GM19328 (cell line): ENCODE measurements around the gene MSI2.

ENCODE experiments used
- ATAC-seq: cut with Tn5 transposase; IDR thresholded peaks from one replicate; pipeline ENCODE4 v1.9.1; 2021; ENCODE audit warnings: mild to moderate bottlenecking, moderate library complexity; ENCODE audit not compliant: unreplicated experiment

The MSI2 gene

DNA sequence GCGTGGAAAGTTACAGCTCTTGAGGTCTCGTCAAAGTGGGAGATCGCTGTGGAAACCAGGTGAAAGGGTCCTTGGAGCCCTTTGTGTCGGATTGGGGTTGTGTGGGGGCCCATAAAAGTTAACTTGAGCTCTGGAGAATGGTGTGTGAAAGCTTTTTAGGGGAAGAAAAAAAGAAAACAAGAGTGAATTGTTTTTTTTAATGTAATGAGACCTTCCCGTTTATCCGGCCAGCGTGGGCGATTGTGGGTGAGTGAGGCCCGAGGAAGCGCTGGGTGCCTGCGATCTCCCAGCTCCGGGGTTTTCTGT, 150.6 kb downstream of the MSI2 start:
- ATAC-seq = no peak

DNA sequence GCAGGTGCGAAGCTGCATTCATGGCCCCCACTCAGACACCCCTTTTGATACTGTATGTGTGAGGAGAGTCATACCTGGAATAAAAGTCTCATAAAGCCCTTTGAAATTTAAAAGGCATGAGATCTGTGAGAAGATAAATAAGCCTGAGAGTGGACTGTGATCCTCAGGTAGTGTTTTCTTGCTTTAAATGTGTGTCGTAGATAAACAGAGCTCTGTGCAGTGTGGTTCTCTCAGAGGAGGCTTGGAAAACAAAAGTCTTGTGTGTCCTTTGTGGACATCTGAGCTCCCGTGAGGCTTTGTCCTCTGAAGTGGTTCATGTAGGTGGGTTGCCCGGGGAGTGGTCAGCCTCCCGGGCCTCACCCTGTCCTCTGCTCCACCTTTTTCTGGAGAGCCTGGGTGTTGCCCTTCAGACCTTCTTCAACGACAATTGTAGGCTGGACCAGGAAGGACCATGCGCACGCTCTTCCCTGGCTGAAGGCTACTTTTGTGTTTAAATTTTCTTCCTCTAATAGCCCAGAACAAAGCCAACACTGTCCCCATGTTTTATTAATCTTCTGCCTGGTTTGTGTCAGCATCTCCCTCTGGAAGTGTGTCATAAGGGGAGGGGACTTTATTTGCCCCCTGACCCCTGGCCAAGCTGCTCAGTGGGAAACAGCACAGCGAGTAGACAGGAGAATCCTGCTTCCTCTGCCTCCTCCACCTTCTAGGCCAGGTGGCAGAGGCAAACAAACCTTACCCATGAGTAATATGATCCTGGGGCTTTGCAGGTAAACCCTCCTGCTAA, 151.2 kb downstream of the MSI2 start:
- ATAC-seq = no peak

DNA sequence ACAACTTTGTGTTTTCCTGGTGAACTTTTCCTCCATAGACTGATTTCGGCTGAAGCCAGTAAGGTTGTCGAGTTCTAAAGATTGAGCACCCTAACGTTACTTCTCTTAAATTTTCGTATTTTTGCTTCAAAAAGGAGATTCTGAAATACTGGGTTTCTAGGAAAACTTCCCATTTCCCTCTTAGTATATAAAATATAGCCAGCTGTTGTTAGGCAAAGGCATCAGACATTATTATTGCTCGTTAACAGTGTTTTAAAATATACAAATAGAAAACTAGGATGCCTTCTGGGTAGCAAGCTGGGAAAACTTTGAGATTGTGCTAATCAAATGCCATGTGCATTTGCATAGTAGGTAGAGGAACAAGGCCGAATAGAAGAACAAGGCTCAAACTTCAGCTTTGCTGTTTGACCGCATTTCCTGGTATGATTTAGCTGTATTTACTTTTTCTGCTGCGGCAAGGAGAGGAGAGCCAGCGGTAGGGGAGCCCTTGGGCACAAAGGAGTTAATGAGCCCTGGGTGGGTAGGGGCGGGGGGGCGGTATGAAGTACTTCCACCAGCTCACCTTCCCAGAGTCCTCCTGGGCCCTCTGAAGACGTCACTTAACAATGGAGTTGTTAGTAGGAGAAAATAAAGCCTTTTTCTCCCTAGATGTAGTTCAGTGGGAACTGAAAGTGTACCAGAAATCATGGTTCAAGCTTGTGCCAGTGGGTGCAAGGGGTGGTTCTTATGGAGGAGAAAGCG, 151.9 kb downstream of the MSI2 start:
- no peak for ATAC-seq

DNA sequence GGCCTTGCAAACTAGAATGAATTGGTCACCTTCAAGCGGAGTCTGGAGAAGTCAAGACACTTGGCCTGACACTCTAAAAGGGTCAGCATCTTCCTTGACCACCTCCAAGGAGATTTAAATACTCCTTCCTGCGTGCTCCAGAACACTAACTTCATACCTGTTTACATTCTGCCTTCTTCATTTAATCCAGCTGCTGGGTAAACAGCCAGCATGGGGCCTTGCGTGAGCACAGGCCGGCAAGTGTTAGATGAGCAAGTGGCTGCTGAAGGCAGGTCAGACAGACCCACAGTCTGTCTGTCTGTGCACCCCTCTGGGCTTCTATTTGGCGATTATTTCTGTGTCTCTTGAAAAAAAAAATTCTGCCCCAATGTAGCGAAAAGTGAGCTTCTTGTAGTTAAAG, 153.8 kb downstream of the MSI2 start:
- no peak for ATAC-seq

DNA sequence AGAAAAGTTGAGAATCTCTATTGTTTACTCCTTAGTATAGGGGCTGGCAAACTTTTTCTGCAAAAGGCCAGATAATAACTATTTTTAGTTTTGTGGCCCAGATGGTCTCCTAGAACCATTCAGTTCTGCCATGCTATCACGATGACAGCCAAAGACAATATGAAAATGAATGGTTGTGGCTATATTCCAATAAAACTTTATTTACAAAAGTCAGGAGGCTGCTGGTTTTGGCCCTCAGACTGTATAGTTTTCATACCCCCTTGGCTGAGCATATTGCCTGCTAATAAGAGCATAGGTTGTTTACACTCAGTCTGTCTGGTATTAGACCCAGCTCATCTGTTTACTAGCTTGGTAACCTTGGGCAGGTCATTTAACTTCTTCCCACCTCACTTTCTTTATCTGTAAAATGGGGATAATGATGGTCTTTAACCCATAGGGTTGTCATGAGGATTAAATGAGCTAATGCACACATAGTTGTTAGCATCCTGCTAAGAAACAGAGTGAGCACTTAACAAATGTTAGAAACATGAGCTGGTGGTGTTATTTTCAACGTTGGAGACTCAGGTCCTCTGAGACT, 156.3 kb downstream of the MSI2 start:
- ATAC-seq = no peak

DNA sequence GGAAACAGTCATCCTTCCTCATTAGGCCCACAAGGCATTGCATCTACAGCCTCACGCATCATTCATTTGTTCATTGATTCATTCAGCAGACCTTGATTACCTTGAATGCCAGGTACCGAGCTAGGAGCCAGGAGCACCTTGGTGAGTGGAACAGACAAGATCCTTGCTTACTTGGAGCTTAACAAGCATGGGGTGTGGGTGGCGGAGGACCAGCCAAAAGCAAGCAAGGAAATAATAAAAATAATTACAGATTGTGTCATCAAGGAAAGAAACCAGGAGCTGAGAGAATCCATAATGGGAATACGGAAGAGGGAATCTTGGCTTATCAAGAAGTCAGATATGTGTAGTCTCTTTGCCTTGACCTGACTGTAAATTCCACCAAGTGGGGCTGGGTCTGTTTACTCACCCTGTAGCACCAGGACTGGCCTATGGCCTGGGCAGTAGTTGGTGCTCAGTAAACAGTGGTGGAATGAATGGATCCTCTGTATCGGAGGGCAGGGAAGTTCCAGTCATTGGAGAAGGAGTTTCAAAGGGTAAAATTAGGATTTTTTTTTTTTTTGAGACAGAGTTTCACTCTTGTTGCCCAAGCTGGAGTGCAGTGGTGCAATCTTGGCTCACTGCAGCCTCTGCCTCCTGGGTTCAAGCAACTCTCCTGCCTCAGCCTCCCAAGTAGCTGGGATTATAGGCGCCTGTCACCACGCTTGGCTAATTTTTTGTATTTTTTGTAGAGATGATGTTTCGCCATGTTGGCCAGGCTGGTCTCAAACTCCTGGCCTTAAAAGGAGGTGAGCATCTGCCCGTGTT, 157.7 kb downstream of the MSI2 start:
- no peak for ATAC-seq

DNA sequence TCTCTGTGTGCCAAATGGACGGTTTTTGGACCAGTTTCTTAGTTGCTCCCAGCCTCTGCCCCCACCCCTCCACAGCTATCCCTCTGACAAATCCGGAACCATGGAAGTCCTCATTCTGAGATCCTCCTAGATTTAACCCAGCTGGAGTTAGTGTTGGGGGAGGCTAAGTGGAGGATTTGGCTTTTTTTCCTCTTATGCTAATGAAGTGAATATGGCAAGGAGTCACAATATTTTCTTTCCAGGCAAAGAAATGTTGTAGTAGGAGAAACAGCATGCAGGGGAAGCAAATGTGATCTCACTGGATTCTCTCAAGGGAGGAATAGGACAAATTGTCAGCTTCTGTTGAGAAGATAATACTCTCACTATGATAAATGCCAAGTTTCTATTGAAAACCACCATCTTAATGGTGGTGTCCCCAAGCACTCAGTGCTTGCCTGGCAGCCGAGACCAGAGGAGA, 159.5 kb downstream of the MSI2 start:
- no peak for ATAC-seq

DNA sequence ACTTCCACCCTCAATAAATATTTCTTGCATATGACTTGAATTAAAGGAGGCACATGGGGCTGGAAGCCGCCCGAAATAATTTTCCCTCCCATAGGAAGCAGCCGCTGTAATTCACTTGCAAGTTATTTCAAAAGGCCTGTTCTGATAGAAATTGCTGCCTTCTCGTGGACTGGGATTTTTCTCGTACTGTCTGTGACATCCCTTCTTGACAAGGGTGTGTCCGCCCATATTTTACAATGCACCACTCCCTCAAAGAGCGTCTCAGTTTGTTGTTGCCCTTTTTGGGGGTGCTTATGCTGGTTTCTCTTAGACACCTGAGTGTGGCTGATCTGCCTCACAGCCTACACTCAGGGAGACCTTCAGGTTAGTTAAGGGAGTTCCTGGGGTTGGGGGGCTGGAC, 160.0 kb downstream of the MSI2 start:
- ATAC-seq = no peak

DNA sequence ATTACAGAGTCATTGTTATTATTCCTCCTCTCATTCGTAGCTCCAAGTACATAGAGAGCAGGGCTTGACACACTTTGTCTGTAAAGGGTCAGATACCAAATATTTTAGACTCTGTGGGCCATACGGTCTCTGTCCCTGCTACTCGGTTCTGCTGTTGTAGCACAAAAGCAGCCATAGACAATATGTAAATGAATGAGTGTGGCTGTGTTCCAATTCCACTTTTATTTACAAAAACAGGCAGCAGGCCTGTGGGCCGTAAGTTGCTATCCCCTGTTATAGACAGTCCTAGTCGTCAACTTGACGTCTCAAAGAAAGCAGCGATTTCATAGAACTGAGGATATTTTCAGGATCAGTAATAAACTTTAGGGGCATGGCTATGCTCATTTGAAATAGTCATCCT, 161.6 kb downstream of the MSI2 start:
- no peak for ATAC-seq

DNA sequence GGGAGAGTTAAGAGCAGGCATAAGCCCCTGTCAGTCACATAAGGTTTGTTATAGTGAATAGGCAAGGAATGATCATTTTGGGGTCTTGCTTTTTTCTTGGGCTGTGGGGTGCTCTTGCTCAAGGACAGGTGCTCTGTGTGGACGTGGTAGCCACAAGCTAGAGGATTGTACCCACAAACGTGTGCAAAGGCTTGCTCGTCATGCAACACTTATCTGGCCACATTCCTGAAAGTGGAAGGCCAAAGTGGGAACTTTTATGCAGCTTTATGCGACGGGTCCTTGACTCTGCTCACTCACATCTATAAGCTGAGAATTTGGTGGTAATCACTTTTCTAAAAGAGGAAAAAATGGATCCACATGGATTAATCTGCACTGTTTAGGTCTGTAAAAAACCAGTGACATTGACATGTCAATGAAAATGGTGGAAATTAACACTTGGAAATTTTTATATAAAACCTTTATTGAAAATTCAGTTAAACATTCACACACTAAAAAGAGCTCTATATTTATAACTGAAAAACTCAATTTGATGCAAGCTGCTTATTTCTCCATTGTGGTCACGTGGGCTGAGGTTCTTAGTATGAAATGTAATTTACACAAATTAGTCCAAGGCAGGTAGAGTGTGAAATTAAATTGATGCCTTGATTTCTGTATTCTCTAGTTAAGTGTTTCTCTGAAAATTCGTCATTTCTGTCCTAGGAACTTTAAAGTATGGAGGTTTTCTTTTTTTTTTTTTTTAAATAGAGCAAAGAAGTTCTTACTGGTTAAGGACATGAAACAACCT, 162.3 kb downstream of the MSI2 start:
- ATAC-seq = no peak

DNA sequence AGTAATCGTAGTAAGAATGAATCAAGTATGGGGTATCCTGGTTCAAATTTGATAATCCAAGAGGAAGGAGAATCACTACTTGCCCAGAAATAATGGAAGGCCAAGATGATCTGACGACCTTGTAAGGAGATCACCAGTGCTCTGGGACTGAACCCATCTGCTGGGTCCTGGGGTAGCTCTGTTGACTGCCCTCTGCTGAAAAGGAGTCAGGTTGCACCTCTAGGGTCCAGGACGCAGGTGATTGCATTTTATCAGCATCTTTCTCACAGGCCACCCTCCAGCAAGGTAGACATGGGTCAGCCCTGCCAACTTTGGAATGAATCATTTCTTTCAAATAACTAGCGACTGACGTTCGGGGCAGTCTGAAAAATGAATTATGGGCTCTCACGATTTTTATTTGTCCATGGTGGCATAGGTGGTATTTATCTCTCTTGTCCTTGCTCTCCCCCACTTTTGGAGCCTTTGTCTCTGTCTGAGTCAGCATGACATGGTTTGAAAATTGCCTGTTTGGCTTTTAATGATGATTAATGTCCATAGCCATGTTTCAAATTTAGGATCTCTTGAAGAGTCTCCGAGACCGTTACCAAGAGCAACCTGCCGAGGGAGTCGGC, 163.7 kb downstream of the MSI2 start:
- ATAC-seq = no peak

DNA sequence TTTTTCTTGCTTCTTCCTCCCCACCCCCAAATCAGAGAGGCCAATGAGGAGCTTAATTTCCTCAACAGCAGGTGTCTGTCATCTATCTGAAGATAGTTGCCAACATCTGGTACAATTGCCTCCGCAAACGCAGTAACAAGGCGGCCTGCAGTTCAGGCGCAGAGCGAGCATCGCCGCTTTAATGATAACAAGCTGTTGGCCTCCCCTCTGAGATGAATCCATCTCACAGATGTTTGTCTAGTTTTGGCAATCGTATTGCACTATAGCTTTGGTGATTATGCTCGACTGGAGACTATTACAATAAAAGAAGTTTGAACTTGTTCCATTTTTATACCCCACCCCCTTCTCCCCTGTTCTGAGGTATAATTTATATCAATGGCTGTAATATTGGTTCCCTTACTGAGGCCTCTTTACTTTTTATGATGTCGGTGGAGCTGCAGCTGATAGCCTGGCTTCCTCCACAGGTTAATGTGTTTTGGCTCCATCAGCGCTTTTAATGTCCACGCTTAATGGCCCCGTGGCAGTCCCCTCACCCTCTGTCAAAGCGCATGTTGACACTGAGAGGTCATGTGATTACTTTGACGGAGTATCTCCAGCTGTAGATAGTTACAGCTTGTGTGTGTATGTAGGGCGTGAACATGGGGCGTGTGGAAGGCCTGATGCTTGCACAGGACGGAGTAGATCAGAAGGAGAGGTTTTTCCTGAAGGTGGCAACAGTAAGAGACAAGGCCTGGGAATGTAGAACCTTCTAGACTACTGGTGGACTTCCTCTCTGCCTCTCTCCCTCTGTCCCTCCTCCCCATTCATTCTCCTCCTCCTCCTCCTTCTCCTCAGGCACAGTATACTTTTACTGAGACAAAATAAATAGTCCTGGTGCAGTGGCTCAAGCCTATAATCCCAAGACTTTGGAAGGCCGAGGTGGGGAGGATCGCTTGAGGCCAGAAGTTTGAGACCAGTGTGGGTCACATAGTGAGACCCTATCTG, 164.7 kb downstream of the MSI2 start:
- no peak for ATAC-seq

DNA sequence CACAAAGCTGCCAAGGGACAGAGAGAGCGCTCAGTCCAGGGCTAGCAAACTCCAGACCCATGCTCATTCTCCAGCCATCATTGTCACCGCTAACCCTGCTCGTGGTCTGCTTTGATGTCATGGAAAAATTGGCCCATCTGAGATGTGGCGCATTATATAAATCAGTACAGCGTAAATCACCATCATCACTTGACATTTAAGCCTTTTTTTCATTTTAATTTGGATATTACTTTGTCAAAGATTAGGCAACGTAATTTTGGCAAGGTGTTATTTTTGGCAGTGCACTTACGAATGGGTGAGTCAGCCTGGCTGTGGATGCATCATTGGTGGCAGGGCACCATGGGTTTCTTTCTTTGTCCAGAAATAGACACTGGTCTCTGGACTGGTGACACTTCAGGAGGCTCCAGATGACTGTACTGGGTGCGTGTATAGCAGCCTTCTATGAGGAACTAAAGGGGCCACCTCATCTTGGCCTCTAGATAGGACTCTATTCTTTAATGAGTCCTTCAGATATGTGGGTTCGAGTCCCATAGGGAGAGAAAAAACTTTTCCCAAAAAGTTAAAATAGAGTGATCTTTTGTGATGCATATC, 166.3 kb downstream of the MSI2 start:
- no peak for ATAC-seq

DNA sequence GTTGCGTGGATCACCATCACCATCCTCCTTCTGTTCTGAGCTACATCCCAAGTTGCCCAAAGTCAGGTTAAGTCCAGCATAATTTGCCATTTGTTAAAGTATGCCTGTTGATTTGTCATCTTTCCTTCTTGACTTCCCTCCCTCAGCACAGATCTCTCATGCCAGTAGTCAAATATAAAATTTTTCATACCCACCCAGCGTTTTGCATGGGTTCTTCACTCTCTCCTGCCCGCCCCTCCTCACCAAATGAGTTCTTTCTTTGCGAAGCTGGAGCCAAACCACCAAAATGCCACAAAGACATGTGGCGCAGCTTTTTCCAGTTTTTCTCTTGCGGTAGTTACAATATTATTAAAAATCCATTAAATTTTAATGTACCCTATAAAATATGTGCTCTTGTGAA, 167.2 kb downstream of the MSI2 start:
- no peak for ATAC-seq

DNA sequence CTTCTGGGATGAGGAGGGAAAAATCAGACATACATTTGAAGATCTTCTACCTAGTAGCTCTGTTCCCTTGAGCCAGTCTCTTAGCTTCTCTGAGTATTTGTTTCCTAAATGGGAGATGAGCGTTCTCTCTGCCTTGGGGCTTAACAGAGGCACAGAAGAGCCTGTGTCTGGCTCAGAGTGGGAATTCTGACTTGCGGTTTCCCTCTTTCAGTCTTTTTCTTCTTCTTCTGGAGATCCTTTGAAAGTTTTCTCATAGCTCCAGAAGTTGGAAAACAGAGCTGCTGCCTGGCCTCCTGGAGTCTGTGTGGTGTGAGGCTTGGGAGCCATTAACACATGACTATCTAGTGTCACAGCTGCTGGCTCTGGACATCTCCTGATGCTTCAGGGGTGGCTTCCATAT, 167.9 kb downstream of the MSI2 start:
- no peak for ATAC-seq

DNA sequence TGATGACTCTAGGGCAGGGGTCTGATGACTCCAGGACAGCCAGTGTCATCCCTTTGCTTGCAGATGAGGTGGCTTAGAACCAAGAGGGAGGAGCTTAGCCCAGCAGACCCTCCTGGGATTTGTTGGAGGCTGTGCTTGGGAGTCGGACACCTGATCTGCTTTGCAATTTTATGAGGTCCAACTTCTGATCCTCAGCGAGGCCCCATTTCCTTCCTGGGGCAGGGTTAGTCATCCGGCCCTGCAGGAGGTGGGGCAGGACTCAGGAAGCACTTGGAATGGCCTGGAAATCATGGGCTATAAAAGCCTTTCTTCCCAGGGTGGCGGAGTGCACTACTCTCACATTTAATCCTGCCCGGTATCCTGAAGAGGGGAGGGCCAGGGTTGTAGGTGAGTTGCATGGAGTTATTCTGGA, 168.5 kb downstream of the MSI2 start:
- no peak for ATAC-seq

DNA sequence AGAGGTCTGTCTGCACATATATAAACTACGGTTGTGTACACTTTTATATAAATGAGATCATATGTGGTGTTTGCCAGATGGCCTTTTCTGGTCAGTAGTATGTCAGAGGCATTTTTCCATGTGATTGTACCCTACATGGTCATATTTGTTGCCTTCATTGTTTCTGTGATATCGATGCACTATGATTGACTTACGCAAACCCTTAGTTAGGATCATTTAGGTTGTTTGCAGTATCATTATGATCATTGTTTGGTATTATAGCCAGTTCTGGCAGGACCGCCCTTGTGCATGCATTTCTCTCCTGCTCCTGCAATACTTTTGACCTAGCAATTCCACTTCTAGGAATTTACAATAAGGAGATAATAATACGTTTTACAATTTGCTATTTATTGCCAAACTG, 169.1 kb downstream of the MSI2 start:
- ATAC-seq = no peak
